ENCODE measurements around the gene TMEM225B.
"Not testable (repeated sequence)": the region's sequence is repeated elsewhere in the genome, so short reads cannot be mapped to it uniquely, and the experiment has no call there.

TMEM225B gene

GRCh38 chr7:99579281-99579955, 18.6 kb upstream of the TMEM225B start:
- DNase-seq (ENCODE audit: low read depth) = no peak

GRCh38 chr7:99579956-99580777, 17.9 kb upstream of the TMEM225B start:
- DNase-seq (ENCODE audit: low read depth) = peak; percentile 60

GRCh38 chr7:99580778-99581332, 17.2 kb upstream of the TMEM225B start:
- DNase-seq (ENCODE audit: low read depth) = not testable (repeated sequence)

GRCh38 chr7:99588868-99589267, 9.2 kb upstream of the TMEM225B start:
- DNase-seq (ENCODE audit: low read depth) = no peak

GRCh38 chr7:99594948-99595745, 2.9 kb upstream of the TMEM225B start:
- DNase-seq (ENCODE audit: low read depth) = no peak

- DNase-seq (ENCODE audit: low read depth) = no peak
These were observed 1.6 kb upstream of the TMEM225B start for GRCh38 chr7:99596408-99596955.

GRCh38 chr7:99599836-99600235, 1.8 kb downstream of the TMEM225B start:
- DNase-seq (ENCODE audit: low read depth) = no peak

- DNase-seq (ENCODE audit: low read depth) = no peak
These were observed 3.7 kb downstream of the TMEM225B start for GRCh38 chr7:99601656-99602310.

GRCh38 chr7:99605527-99605926, 7.5 kb downstream of the TMEM225B start:
- no peak for DNase-seq (ENCODE audit: low read depth)

- DNase-seq (ENCODE audit: low read depth) = no peak
These were observed 8.5 kb downstream of the TMEM225B start for GRCh38 chr7:99606531-99606930.

GRCh38 chr7:99607548-99607947, 9.5 kb downstream of the TMEM225B start:
- no peak for DNase-seq (ENCODE audit: low read depth)

GRCh38 chr7:99614495-99614894, 16.4 kb downstream of the TMEM225B start:
- DNase-seq (ENCODE audit: low read depth) = no peak

GRCh38 chr7:99615989-99616358, 17.9 kb downstream of the TMEM225B start:
- no peak for DNase-seq (ENCODE audit: low read depth)

- peak; percentile 78 for DNase-seq (ENCODE audit: low read depth)
These were observed 18.5 kb downstream of the TMEM225B start, which contains the start of gene ZSCAN25 for GRCh38 chr7:99616359-99617191. TSS of gene ZSCAN25 (plus strand) at chr7:99616946. CDS start at chr7:99619607, 2,661 bp downstream.

- DNase-seq (ENCODE audit: low read depth) = no peak
These were observed 19.2 kb downstream of the TMEM225B start for GRCh38 chr7:99617192-99617781.

GRCh38 chr7:99618726-99619125, 20.7 kb downstream of the TMEM225B start:
- no peak for DNase-seq (ENCODE audit: low read depth)

- no peak for DNase-seq (ENCODE audit: low read depth)
These were observed 21.6 kb downstream of the TMEM225B start for GRCh38 chr7:99619571-99620130.

- no peak for DNase-seq (ENCODE audit: low read depth)
These were observed 23.2 kb downstream of the TMEM225B start for GRCh38 chr7:99621271-99621670.

- DNase-seq (ENCODE audit: low read depth) = no peak
These were observed 24.5 kb downstream of the TMEM225B start for GRCh38 chr7:99622596-99622995.

All from activated T-cell treated with anti-CD3 and anti-CD28 coated beads for 1 hour (primary cell).